Adrenal gland (tissue), 12 donors: ENCODE measurements around the gene GPR152. TPM values are rescaled to one million over a fixed set of nuclear protein-coding genes. Genes with fewer than 3 reads are reported as not detected.
A peak's percentile ranks its signal among the peaks of the same experiment; 100 is the strongest.
"Not testable (repeated sequence)": the region's sequence is repeated elsewhere in the genome, so short reads cannot be mapped to it uniquely, and the experiment has no call there.

Experiments used
- DNase-seq, 7 donors: peaks; one replicate each; pipeline ENCODE4 v3.0.0-alpha.2; 2019 to 2020
- H3K27ac ChIP-seq, 5 donors: fragments of 200-600 bp; sonication (generic) in 4 of 5; 1 replicate in 3 of 5; 2 replicates in 2 of 5; pipeline versions ENCODE4 v1.5.1 to v1.8.0; 2016 to 2020; ENCODE audit warnings: mild to moderate bottlenecking in 1 of 5
- H3K27me3 ChIP-seq: fragments of 200-600 bp; 2 replicates; pipeline ENCODE4 v1.8.0; 2021
- H3K36me3 ChIP-seq, 2 donors: fragments of 200-600 bp; replicated peaks in 1 of 2; 1 replicate in 1 of 2; 2 replicates in 1 of 2; pipeline versions ENCODE4 v1.5.1 to v1.8.0; 2018 to 2022
- H3K4me1 ChIP-seq, 2 donors: fragments of 200-600 bp; replicated peaks in 1 of 2; 1 replicate in 1 of 2; 2 replicates in 1 of 2; pipeline versions ENCODE4 v1.5.1 to v1.8.0; 2018 to 2021
- H3K4me3 ChIP-seq, 4 donors: fragments of 200-600 bp; sonication (generic) in 3 of 4; one replicate each; pipeline ENCODE4 v1.5.1; 2016 to 2018
- H3K9me3 ChIP-seq, 3 donors: fragments of 200-600 bp; sonication (generic) in 1 of 3; replicated peaks in 1 of 3; 1 replicate in 2 of 3; 2 replicates in 1 of 3; pipeline versions ENCODE4 v1.5.1 to v1.8.0; 2016 to 2021
- POLR2A ChIP-seq, 2 donors: fragments of 450-650 bp; IDR thresholded peaks; one replicate each; pipeline ENCODE4 v1.6.1; 2017; ENCODE audit warnings: antibody characterized with exemption in 2 of 2, mild to moderate bottlenecking in 2 of 2, moderate library complexity in 1 of 2
- WGBS, 4 donors: extraction: QIAGEN DNeasy Blood & Tissue Kit in 2 of 4; methylation state at CpG; one replicate each; pipeline versions ENCODE4 v1.1.5 to v1.1.7; 2013 to 2017; 5-methylcytosine and 5-hydroxymethylcytosine counted together
- intact Hi-C, 2 donors: fragments of 100-400 bp; cut with DNase I; formaldehyde crosslinking; loops; one replicate each; pipeline versions ENCODE4 v1.14.1 to v1.15.0; 2022 to 2023
- polyA plus RNA-seq, 3 donors: library from polyadenylated mRNA; stranded (reverse); fragments of 200-250 nt in 2 of 3; fragments of 350-450 nt in 1 of 3; fragmentation: Illumina TruSeq in 1 of 3; extraction: RNeasy Lipid Tissue Mini Kit (QIAGEN cat#74804) in 1 of 3; gene quantifications; one replicate each; pipeline ENCODE4 v1.2.3, GENCODE V29; 2013 to 2014
- total RNA-seq, 9 donors: library from RNA; depleted of rRNA in 4 of 9; stranded (reverse); fragments of >200 nt in 4 of 9; fragments of 120-200 nt in 1 of 9; fragmentation: NEBNext Ultra II Directional in 1 of 9; extraction: Animal tissue kit (Norgen Biotek cat#: 25700) in 1 of 9; gene quantifications; one replicate each; pipeline versions ENCODE4 v1.1.0 to v1.2.4, GENCODE V29; 2013 to 2023
- TF ChIP-seq, protein P1 (sequence below), 6 experiments: fragments of 450-650 bp in 4 of 6; fragments of 200-600 bp in 2 of 6; sonication (generic) in 1 of 6; IDR thresholded peaks; 1 replicate in 5 of 6; 2 replicates in 1 of 6; pipeline versions ENCODE4 v1.5.1 to v1.8.0; 2016 to 2021; ENCODE audit warnings: antibody characterized with exemption in 6 of 6, mild to moderate bottlenecking in 2 of 6, moderate library complexity in 1 of 6
- donor health status: healthy with polysubstance abuse.
- donor health status: Bipolar disorder and iron deficiency.
- donor health status: DM: yes; HTN: yes; CAD: no.
- donor health status: DM: no; HTN: no; CAD: no.
- donor health status: DM: no; HTN: no; CAD: no.
- donor health status: DM: yes; HTN: yes; CAD: no.

The GPR152 gene
- total and polyA plus RNA-seq, 12 donors = 0.18 TPM; not detected in 11

- Histone ChIP-seq H3K4me1 (peaks cover 25 to 44% of the 10 kb centered on the region in 2 donors), H3K36me3 (no peaks in the 10 kb centered on the region), H3K9me3 (no peaks in the 10 kb centered on the region), H3K4me3 (peak overlapping the region in 2 of 4 donors; percentile 16 to 71), H3K27ac (peak overlapping the region in 4 of 5 donors; percentile 52 to 92 (median 84)), H3K27me3 (no peaks in the 10 kb centered on the region)
- peak in 6 of 7 donors; percentile 60 to 82 (median 66) for DNase-seq
- WGBS, 4 donors = 20 to 32% (median 23%) methylated on average over 2 to 5 of the region's 5 CpGs
- intact Hi-C loops = no loop called here
- TF ChIP-seq, protein P1, sequence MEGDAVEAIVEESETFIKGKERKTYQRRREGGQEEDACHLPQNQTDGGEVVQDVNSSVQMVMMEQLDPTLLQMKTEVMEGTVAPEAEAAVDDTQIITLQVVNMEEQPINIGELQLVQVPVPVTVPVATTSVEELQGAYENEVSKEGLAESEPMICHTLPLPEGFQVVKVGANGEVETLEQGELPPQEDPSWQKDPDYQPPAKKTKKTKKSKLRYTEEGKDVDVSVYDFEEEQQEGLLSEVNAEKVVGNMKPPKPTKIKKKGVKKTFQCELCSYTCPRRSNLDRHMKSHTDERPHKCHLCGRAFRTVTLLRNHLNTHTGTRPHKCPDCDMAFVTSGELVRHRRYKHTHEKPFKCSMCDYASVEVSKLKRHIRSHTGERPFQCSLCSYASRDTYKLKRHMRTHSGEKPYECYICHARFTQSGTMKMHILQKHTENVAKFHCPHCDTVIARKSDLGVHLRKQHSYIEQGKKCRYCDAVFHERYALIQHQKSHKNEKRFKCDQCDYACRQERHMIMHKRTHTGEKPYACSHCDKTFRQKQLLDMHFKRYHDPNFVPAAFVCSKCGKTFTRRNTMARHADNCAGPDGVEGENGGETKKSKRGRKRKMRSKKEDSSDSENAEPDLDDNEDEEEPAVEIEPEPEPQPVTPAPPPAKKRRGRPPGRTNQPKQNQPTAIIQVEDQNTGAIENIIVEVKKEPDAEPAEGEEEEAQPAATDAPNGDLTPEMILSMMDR (IDR thresholded peaks at IDR 0.05) = no peak
- TF ChIP-seq POLR2A (IDR thresholded peaks at IDR 0.05) = no peak
These were observed 15.5 kb upstream of the GPR152 start for GRCh38 chr11:67468056-67468455.

DNA sequence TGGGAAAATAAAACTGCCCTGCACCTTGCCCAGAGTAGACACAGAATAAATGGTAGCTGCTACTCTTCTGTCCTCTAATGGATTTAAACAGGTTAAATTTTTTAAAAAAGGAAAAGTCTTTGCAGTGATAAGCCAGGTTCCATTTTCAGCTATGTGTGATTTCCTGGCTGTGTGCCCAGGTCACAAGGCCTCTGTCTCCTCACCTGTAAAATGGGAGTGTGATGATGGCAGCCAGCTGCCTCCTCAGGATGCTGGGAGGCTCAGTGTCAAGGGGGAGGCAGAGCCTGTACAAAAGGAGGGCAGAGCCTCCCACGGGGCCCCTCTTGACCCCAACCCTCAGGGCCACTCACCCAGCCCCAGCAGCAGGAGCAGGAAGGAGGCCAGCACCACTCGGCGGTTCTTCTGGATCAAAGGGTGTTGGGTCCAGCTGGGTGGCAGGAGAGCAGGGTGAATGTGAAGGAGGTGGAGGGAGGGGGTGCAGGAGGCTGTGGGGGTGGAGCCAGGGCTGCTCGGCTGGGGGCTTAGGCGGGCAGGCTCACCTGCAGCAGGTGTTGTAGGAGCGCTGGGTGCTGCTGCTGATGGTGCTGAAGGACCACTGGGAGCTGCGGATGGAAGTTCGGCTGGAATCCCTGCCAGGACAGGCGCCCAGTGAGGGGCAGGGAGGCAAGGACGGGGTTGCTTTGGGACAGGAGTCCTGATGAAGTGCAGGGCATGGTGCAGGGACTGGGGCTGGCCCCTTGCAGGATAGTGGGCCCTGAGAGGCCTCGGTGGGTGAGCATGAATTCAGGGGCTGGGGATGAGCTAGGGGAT lies 14.6 kb upstream of the GPR152 start:
- no peaks in the 10 kb centered on the region for H3K36me3 ChIP-seq
- H3K4me1 ChIP-seq = peaks cover 25 to 44% of the 10 kb centered on the region in 2 donors
- H3K27ac ChIP-seq = peak overlapping the region in 2 of 5 donors; percentile 33 to 98
- WGBS, 4 donors = 72 to 80% (median 77%) methylated on average over 9 to 11 of the region's 11 CpGs
- no peaks in the 10 kb centered on the region for H3K27me3 ChIP-seq
- TF ChIP-seq, protein P1 (IDR thresholded peaks at IDR 0.05) = no peak
- no peak for TF ChIP-seq POLR2A (IDR thresholded peaks at IDR 0.05)
- intact Hi-C loops = no loop called here
- DNase-seq = peak in 1 of 7 donors; percentile 28
- H3K4me3 ChIP-seq = no peak overlapping the region
- H3K9me3 ChIP-seq = no peaks in the 10 kb centered on the region

GRCh38 chr11:67466367-67466766 lies 13.8 kb upstream of the GPR152 start:
- peak in 4 of 7 donors; percentile 27 to 70 (median 43) for DNase-seq
- intact Hi-C loops = no loop called here
- Histone ChIP-seq H3K27ac (peak overlapping the region in 2 of 5 donors; percentile 51 to 98), H3K27me3 (no peaks in the 10 kb centered on the region), H3K4me3 (no peak overlapping the region), H3K36me3 (no peaks in the 10 kb centered on the region), H3K4me1 (peaks cover 25 to 44% of the 10 kb centered on the region in 2 donors), H3K9me3 (no peaks in the 10 kb centered on the region)
- TF ChIP-seq, protein P1 (IDR thresholded peaks at IDR 0.05) = no peak
- no peak for TF ChIP-seq POLR2A (IDR thresholded peaks at IDR 0.05)
- 64 to 80% (median 77%) methylated on average over 2 to 5 of the region's 5 CpGs for WGBS, 4 donors

- intact Hi-C loops = not testable (repeated sequence)
These were observed 13.0 kb upstream of the GPR152 start for GRCh38 chr11:67465530-67465929.

More at GRCh38 chr11:67465530-67465929, 13.0 kb upstream of the GPR152 start:
- WGBS, 4 donors = 50 to 86% (median 63%) methylated on average over 2 of the region's 2 CpGs
- H3K27me3 ChIP-seq, H3K36me3 ChIP-seq, H3K9me3 ChIP-seq: not testable (repeated sequence)
- Histone ChIP-seq H3K4me3 (peak overlapping the region in 2 of 4 donors; percentile 37 to 74), H3K27ac (peak overlapping the region; percentile 90 to 98 (median 93)), H3K4me1 (peaks cover 25 to 44% of the 10 kb centered on the region in 2 donors)
- DNase-seq = peak in 1 of 7 donors; percentile 57
